ENCODE data around the gene C2orf92.

The C2orf92 gene

GRCh38 chr2:97734061-97735051 lies 64.8 kb downstream of the C2orf92 start:
- TF ChIP-seq RARB (CRISPR knock-in tag; IDR thresholded peaks at IDR 0.05) = no peak
- no peak for TF ChIP-seq ZFP3 (CRISPR knock-in tag; IDR thresholded peaks at IDR 0.05)
- TF ChIP-seq, protein P1, sequence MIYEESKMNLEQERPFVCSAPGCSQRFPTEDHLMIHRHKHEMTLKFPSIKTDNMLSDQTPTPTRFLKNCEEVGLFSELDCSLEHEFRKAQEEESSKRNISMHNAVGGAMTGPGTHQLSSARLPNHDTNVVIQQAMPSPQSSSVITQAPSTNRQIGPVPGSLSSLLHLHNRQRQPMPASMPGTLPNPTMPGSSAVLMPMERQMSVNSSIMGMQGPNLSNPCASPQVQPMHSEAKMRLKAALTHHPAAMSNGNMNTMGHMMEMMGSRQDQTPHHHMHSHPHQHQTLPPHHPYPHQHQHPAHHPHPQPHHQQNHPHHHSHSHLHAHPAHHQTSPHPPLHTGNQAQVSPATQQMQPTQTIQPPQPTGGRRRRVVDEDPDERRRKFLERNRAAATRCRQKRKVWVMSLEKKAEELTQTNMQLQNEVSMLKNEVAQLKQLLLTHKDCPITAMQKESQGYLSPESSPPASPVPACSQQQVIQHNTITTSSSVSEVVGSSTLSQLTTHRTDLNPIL (CRISPR knock-in tag; IDR thresholded peaks at IDR 0.05; ENCODE audit: low read depth) = no peak
- TF ChIP-seq ZNF8 (CRISPR knock-in tag; IDR thresholded peaks at IDR 0.05) = no peak
- no peak for ATAC-seq

GRCh38 chr2:97735161-97735561 lies 65.6 kb downstream of the C2orf92 start:
- no peak for TF ChIP-seq TSHZ2 (CRISPR knock-in tag; IDR thresholded peaks at IDR 0.05)
- TF ChIP-seq ZNF70 (CRISPR knock-in tag; IDR thresholded peaks at IDR 0.05) = no peak
- no peak for TF ChIP-seq SNAI2 (CRISPR knock-in tag; IDR thresholded peaks at IDR 0.05)
- TF ChIP-seq POU6F1 (CRISPR knock-in tag; IDR thresholded peaks at IDR 0.05; ENCODE audit: borderline replicate concordance, low read depth) = no peak
- TF ChIP-seq, protein P2, sequence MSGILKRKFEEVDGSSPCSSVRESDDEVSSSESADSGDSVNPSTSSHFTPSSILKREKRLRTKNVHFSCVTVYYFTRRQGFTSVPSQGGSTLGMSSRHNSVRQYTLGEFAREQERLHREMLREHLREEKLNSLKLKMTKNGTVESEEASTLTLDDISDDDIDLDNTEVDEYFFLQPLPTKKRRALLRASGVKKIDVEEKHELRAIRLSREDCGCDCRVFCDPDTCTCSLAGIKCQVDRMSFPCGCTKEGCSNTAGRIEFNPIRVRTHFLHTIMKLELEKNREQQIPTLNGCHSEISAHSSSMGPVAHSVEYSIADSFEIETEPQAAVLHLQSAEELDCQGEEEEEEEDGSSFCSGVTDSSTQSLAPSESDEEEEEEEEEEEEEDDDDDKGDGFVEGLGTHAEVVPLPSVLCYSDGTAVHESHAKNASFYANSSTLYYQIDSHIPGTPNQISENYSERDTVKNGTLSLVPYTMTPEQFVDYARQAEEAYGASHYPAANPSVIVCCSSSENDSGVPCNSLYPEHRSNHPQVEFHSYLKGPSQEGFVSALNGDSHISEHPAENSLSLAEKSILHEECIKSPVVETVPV (CRISPR knock-in tag; IDR thresholded peaks at IDR 0.05) = no peak
- no peak for TF ChIP-seq ESRRG (CRISPR knock-in tag; IDR thresholded peaks at IDR 0.05)
- no peak for ATAC-seq

- no peak for ATAC-seq
- TF ChIP-seq ZNF565 (CRISPR knock-in tag; conservative IDR thresholded peaks at IDR 0.05; ENCODE audit: low read depth) (no peak), PATZ1 (CRISPR knock-in tag; IDR thresholded peaks at IDR 0.05; ENCODE audit: borderline replicate concordance) (no peak), TCF4 (CRISPR knock-in tag; IDR thresholded peaks at IDR 0.05; ENCODE audit: borderline replicate concordance) (no peak), RARB (CRISPR knock-in tag; IDR thresholded peaks at IDR 0.05) (no peak), ZFP30 (CRISPR knock-in tag; IDR thresholded peaks at IDR 0.05) (no peak), ESRRG (CRISPR knock-in tag; IDR thresholded peaks at IDR 0.05) (no peak), ARNTL (CRISPR knock-in tag; IDR thresholded peaks at IDR 0.05; ENCODE audit: borderline replicate concordance, low read depth) (no peak), ISL1 (CRISPR knock-in tag; IDR thresholded peaks at IDR 0.05) (no peak), ZFP3 (CRISPR knock-in tag; IDR thresholded peaks at IDR 0.05) (no peak), TOX (CRISPR knock-in tag; IDR thresholded peaks at IDR 0.05; ENCODE audit: borderline replicate concordance) (no peak)
- TF ChIP-seq, protein P2 (CRISPR knock-in tag; IDR thresholded peaks at IDR 0.05) = no peak
Measured at GRCh38 chr2:97736185-97736584, 66.7 kb downstream of the C2orf92 start.
